ENCODE results near the gene CSHL1. TPM values are rescaled to one million over a fixed set of nuclear protein-coding genes. Genes with fewer than 3 reads are reported as not detected.
"Not testable (repeated sequence)": the region's sequence is repeated elsewhere in the genome, so short reads cannot be mapped to it uniquely, and the experiment has no call there.

Gene CSHL1
- total RNA-seq, 1 donor from 2014 or later: not detected

DNA sequence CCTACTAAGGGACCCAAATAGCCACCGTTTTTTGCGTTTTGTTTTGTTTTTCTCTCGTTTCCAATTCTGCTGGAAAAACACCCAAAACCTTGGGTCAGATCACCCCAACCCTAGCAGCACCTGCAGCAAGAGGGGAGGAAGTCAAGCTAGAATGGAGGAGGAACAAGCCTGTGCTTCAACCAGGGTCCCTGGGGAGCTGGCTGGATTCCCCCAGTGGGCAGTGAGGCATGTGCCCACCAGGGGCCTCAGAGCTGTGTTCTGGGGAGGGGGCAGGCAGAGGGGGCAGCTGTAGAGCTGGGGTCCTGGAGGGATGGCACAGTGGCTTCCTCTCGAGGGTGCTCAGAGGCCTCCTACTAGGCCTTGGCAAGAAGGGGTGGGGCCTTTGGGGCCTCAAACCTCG is 14.6 kb upstream of the CSHL1 start:
- Mint-ChIP-seq H3K9me3 (ENCODE audit: unreplicated experiment) (no peaks in the 10 kb centered on the region), H3K36me3 (ENCODE audit: low read depth, unreplicated experiment) (no peaks in the 10 kb centered on the region), H3K27ac (ENCODE audit: unreplicated experiment) (no peak overlapping the region), H3K27me3 (ENCODE audit: low read depth, unreplicated experiment) (peaks cover 9% of the 10 kb centered on the region), H3K4me3 (ENCODE audit: unreplicated experiment) (no peak overlapping the region), H3K4me1 (ENCODE audit: low read depth, unreplicated experiment) (no peaks in the 10 kb centered on the region)
- H3K9me3 ChIP-seq (ENCODE audit: insufficient read depth, low read depth, low read length): no peaks in the 10 kb centered on the region
- no peaks in the 10 kb centered on the region for H3K27me3 ChIP-seq (ENCODE audit: insufficient read depth, low read length)
- H3K36me3 ChIP-seq (ENCODE audit: insufficient read depth, low read length): no peaks in the 10 kb centered on the region
- no peak for TF ChIP-seq EZH2 (IDR thresholded peaks at IDR 0.05; ENCODE audit: insufficient read depth, low read length)
- TF ChIP-seq, protein P1, sequence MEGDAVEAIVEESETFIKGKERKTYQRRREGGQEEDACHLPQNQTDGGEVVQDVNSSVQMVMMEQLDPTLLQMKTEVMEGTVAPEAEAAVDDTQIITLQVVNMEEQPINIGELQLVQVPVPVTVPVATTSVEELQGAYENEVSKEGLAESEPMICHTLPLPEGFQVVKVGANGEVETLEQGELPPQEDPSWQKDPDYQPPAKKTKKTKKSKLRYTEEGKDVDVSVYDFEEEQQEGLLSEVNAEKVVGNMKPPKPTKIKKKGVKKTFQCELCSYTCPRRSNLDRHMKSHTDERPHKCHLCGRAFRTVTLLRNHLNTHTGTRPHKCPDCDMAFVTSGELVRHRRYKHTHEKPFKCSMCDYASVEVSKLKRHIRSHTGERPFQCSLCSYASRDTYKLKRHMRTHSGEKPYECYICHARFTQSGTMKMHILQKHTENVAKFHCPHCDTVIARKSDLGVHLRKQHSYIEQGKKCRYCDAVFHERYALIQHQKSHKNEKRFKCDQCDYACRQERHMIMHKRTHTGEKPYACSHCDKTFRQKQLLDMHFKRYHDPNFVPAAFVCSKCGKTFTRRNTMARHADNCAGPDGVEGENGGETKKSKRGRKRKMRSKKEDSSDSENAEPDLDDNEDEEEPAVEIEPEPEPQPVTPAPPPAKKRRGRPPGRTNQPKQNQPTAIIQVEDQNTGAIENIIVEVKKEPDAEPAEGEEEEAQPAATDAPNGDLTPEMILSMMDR (IDR thresholded peaks at IDR 0.05; ENCODE audit: insufficient read depth, low read depth, low read length): no peak
- DNase-seq (ENCODE audit: low read depth) (no peak), FAIRE-seq (no peak)
- H2AFZ ChIP-seq (ENCODE audit: low read depth, low read length): no peak overlapping the region
- no peaks in the 10 kb centered on the region for H3K79me2 ChIP-seq (ENCODE audit: insufficient read depth, low read length)
- no peak overlapping the region for H3K27ac ChIP-seq (ENCODE audit: low read depth, low read length)
- H3K9ac ChIP-seq (ENCODE audit: low read length): no peak overlapping the region
- no peak overlapping the region for H3K4me2 ChIP-seq (ENCODE audit: low read length)
- H3K4me3 ChIP-seq (ENCODE audit: insufficient read depth, low read depth, low read length): no peak overlapping the region
- H3K4me1 ChIP-seq (ENCODE audit: insufficient read depth, low read length): no peaks in the 10 kb centered on the region
- no peaks in the 10 kb centered on the region for H4K20me1 ChIP-seq (ENCODE audit: insufficient read depth, low read length)

DNA sequence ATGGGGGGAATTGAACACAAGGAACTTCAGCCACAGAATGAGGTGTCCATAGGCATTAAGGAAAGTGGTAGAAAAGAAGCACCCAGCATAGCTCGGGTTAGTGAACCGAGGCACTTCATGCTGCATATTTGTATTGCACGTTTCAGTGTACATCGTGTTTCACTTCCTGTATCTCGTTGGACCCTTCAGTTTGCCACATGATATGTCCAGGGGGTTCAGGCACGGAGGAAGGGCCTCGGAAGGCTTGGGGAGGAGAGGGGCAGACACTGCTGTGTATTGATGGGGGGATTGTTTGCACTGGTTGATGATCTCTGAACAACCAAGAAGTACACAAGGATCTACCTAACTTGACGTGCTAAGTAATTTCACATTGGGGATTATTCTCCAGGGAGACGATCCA is 11.3 kb upstream of the CSHL1 start:
- H3K4me1 Mint-ChIP-seq (ENCODE audit: low read depth, unreplicated experiment); H3K4me3 ChIP-seq (ENCODE audit: insufficient read depth, low read depth, low read length); H3K36me3 ChIP-seq (ENCODE audit: insufficient read depth, low read length); H3K27me3 ChIP-seq (ENCODE audit: insufficient read depth, low read length); H3K4me2 ChIP-seq (ENCODE audit: low read length); H3K9ac ChIP-seq (ENCODE audit: low read length); H2AFZ ChIP-seq (ENCODE audit: low read depth, low read length); H3K9me3 ChIP-seq (ENCODE audit: insufficient read depth, low read depth, low read length); H3K27ac ChIP-seq (ENCODE audit: low read depth, low read length); H3K4me3 Mint-ChIP-seq (ENCODE audit: unreplicated experiment); H3K27ac Mint-ChIP-seq (ENCODE audit: unreplicated experiment); FAIRE-seq; DNase-seq (ENCODE audit: low read depth); H3K79me2 ChIP-seq (ENCODE audit: insufficient read depth, low read length); H3K4me1 ChIP-seq (ENCODE audit: insufficient read depth, low read length); H3K36me3 Mint-ChIP-seq (ENCODE audit: low read depth, unreplicated experiment); H3K9me3 Mint-ChIP-seq (ENCODE audit: unreplicated experiment); H4K20me1 ChIP-seq (ENCODE audit: insufficient read depth, low read length): not testable (repeated sequence)
- peaks cover 22% of the 10 kb centered on the region for H3K27me3 Mint-ChIP-seq (ENCODE audit: low read depth, unreplicated experiment)

DNA sequence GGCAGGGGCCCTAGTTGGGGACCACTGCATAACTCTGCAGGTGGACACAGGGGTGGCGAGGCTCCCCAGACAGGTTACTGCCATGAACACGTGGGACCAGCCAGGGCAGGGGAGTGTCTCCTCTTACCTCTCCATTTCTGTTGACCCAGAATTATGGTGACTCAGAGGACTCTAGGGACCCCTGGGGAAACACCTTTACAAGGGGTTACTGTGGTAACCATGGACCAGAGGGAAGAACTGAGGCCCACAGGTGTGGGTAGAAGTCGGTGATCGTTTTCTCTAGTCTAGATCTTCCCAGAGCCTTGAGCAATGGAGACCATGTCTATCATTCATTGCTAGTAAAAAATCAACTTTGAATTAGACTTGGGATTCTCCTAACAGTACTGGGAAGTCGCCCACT is 9.7 kb upstream of the CSHL1 start:
- H4K20me1 ChIP-seq (ENCODE audit: insufficient read depth, low read length); H3K4me3 Mint-ChIP-seq (ENCODE audit: unreplicated experiment); FAIRE-seq; H3K27me3 ChIP-seq (ENCODE audit: insufficient read depth, low read length); H3K79me2 ChIP-seq (ENCODE audit: insufficient read depth, low read length); H3K27ac Mint-ChIP-seq (ENCODE audit: unreplicated experiment); H3K9ac ChIP-seq (ENCODE audit: low read length); H3K36me3 Mint-ChIP-seq (ENCODE audit: low read depth, unreplicated experiment); H3K27ac ChIP-seq (ENCODE audit: low read depth, low read length); H3K9me3 Mint-ChIP-seq (ENCODE audit: unreplicated experiment); H2AFZ ChIP-seq (ENCODE audit: low read depth, low read length); H3K4me1 Mint-ChIP-seq (ENCODE audit: low read depth, unreplicated experiment); H3K36me3 ChIP-seq (ENCODE audit: insufficient read depth, low read length); H3K4me2 ChIP-seq (ENCODE audit: low read length); DNase-seq (ENCODE audit: low read depth); H3K9me3 ChIP-seq (ENCODE audit: insufficient read depth, low read depth, low read length); H3K4me3 ChIP-seq (ENCODE audit: insufficient read depth, low read depth, low read length); H3K4me1 ChIP-seq (ENCODE audit: insufficient read depth, low read length): not testable (repeated sequence)
- peaks cover 34% of the 10 kb centered on the region for H3K27me3 Mint-ChIP-seq (ENCODE audit: low read depth, unreplicated experiment)

DNA sequence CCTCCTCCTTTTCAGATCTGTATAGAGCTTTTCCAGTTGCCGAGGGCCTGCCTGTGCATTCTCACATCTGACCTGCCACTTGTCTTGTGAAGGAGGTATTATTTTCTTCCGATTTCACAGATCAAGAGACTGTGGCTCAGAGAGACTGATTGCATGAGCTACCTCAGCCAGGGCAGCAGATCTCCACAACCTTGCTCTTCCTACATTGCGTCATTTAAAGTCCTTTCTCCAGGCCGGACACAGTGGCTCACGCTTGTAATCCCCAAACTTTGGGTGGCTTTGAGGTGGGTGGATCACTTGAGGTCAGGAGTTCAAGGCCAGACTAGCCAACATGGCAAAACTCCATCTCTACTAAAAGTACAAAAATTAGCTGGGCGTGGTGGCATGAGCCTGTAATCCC is 9.0 kb upstream of the CSHL1 start:
- H3K4me3 ChIP-seq (ENCODE audit: insufficient read depth, low read depth, low read length); H3K79me2 ChIP-seq (ENCODE audit: insufficient read depth, low read length); DNase-seq (ENCODE audit: low read depth); H3K4me2 ChIP-seq (ENCODE audit: low read length); H4K20me1 ChIP-seq (ENCODE audit: insufficient read depth, low read length); H3K36me3 ChIP-seq (ENCODE audit: insufficient read depth, low read length); H3K27me3 ChIP-seq (ENCODE audit: insufficient read depth, low read length); H3K4me1 Mint-ChIP-seq (ENCODE audit: low read depth, unreplicated experiment); H3K4me1 ChIP-seq (ENCODE audit: insufficient read depth, low read length); H3K4me3 Mint-ChIP-seq (ENCODE audit: unreplicated experiment); H3K9me3 ChIP-seq (ENCODE audit: insufficient read depth, low read depth, low read length); H3K9me3 Mint-ChIP-seq (ENCODE audit: unreplicated experiment); H2AFZ ChIP-seq (ENCODE audit: low read depth, low read length); H3K27ac ChIP-seq (ENCODE audit: low read depth, low read length); FAIRE-seq; H3K27ac Mint-ChIP-seq (ENCODE audit: unreplicated experiment); H3K9ac ChIP-seq (ENCODE audit: low read length); H3K36me3 Mint-ChIP-seq (ENCODE audit: low read depth, unreplicated experiment): not testable (repeated sequence)
- H3K27me3 Mint-ChIP-seq (ENCODE audit: low read depth, unreplicated experiment): peaks cover 37% of the 10 kb centered on the region
